Right ventricle myocardium superior (tissue), 1 donor: ENCODE measurements around the gene CACNB2. TPM values are rescaled to one million over a fixed set of nuclear protein-coding genes. Genes with fewer than 3 reads are reported as not detected.

ENCODE experiments used
- ATAC-seq: fragments of 200-7000 bp; cut with Tn5 transposase; one replicate; pipeline ENCODE4 v1.9.1; 2020; ENCODE audit warnings: mild to moderate bottlenecking; ENCODE audit not compliant: poor library complexity
- DNase-seq: peaks from one replicate; pipeline ENCODE4 v3.0.0-alpha.2; 2020
- intact Hi-C: fragments of 100-400 bp; cut with DNase I; formaldehyde crosslinking; loops from one replicate; pipeline ENCODE4 v1.11.2; 2022
- total RNA-seq: library from RNA; stranded (reverse); fragmentation: NEBNext Ultra II Directional; extraction: Animal tissue kit (Norgen Biotek cat#: 25700); gene quantifications from one replicate; pipeline ENCODE4 v1.2.1, GENCODE V29; 2021
- donor health status: DM: no; HTN: yes; CAD: no; lungs with severe emphysema.

Gene CACNB2
- total RNA-seq, 1 donor from 2014 or later = 45.7 TPM

DNA sequence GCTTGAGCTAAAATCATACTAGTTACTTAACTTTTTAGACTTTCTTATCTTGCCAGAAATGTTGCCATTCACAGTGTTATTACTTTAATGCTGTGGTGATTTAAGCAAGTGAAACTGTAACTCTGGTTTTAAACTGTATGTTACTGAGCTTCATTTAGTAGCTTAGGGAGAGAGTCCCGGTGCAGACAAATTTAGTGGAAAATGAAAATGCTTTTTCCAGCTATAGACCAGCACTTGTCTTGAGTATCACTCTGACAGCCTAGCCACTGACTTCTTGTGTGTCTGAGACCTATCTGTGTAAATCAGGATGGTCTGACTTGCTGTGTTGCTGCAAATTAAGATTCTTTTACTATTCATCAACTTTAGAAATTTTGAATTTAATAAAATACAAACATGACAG, 200.8 kb downstream of the CACNB2 start:
- no peak for DNase-seq
- intact Hi-C loops = loop anchor here (10.0 kb wide), 2 partner anchors 124 to 314 kb away; partner anchors contain the start of genes ARL5B and NSUN6
- peak; percentile 20 for ATAC-seq

DNA sequence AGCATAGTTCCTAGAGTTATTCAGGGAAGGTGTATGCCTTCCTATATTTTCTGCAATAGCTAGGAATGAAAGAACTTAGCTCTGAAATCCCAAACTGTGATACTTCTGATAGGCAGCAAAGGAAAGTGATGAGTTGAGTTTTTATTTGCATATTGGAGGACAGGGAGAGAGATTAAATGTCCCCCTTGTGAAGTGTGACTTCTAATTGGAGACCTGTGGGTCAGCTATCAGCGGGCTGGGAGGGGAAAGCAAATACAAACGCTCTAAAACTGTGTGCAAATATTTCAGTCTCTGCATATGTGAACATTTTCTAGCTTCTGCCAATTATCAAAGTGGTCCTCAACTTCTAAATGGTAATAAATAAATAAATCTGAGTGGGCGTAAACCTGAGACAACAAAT, 203.3 kb downstream of the CACNB2 start:
- ATAC-seq (peak; percentile 38), DNase-seq (no peak)
- intact Hi-C loops = loop anchor here (10.0 kb wide), 2 partner anchors 121 to 311 kb away; partner anchors contain the start of genes ARL5B and NSUN6

DNA sequence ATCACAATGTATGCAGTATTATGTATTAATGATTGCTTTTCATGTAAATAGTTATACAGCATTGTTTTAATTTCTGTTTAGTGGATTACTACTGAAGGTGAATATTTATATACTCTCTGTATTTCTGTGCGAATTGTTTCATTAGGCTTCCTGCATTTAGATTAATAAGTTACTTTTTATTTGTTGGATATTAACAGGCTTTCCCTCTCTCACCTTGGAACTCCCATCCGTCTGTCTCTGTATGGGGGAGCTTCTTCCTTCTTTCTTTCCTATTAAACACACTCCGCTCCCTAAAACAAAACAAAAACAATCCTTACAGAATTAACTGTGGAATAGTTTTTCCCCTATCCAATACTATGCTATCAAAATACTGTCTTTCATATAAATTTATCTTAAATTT, 205.1 kb downstream of the CACNB2 start:
- intact Hi-C loops = loop anchor here (10.0 kb wide), 2 partner anchors 119 to 309 kb away; partner anchors contain the start of genes ARL5B and NSUN6
- DNase-seq (no peak), ATAC-seq (no peak)

DNA sequence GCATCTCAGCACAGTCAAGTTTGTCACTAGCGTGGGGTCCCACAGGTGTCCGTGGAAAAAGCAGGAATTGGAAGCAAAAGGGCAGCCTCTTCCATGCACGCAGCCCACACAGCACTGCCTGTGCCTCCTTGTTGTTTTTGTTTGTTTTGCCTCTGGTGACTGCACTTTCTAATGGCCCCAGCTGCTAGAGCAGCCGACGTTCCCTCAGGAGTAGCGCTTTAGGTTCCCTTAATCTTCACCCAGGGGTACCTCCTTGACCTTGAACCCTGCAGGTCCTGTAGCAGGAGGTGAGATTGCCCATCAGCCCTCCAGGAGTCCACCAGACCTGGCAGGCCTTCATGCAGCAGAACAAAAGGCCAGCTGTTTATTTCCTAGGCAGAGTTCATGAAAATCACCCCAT, 210.1 kb downstream of the CACNB2 start:
- no peak for DNase-seq
- no peak for ATAC-seq
- intact Hi-C loops = no loop called here

DNA sequence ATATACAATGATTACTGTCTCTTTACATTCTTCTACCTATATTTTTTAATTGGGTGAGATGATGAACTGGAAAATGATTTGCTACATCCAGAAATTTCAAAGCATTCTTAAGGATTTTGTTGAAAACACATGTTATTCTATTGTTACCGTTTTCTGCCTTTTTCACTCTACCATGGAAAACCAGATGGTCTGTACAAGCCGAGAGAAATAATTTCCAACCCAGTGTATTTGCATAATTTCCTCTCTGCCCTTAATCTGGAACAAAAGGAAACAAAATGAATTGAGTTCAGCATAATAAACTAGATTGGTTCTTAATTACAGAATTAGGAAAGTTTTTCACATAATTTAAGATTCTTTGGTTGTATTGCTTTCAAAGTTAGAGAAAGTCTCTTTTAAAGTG, 211.2 kb downstream of the CACNB2 start:
- intact Hi-C loops = no loop called here
- DNase-seq (no peak), ATAC-seq (no peak)

DNA sequence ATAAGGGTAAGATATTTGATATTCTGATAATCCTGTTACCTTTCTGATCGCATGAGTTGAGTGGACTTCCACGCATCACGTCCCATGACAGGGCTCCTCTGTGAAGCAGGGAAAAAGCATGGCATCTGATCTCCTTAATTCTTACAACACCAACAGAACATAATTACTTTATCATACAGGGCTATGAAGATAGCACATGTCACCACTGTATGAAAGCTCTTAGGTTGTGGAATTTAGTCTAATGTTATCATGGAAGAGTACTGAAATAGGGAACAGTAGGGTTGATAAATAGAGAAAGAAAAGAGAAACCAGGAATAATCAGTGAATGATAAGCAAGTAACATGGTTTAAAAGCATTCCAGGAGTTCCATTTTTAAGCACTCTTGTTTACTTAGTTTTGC, 212.0 kb downstream of the CACNB2 start:
- DNase-seq (no peak), ATAC-seq (peak; percentile 66)
- intact Hi-C loops = no loop called here

DNA sequence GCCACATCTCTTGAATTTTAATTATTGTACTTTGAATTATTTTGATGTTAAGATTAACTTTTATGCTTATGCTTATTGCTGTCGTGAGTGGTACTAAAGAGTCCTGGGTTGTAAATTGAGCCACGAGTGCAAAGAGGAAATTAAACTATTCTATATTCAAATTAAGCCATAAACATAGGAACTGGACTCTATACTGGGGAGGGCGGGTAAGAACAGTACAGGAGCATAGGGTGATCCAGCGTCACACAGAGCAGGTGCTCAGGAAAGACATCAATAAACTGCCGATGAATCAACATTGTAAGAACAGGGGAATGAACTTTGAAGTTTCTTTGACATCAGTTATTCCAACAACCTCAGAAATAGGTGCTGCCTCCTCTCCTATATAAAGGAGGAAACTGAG, 219.6 kb downstream of the CACNB2 start:
- intact Hi-C loops = no loop called here
- ATAC-seq (no peak), DNase-seq (no peak)

DNA sequence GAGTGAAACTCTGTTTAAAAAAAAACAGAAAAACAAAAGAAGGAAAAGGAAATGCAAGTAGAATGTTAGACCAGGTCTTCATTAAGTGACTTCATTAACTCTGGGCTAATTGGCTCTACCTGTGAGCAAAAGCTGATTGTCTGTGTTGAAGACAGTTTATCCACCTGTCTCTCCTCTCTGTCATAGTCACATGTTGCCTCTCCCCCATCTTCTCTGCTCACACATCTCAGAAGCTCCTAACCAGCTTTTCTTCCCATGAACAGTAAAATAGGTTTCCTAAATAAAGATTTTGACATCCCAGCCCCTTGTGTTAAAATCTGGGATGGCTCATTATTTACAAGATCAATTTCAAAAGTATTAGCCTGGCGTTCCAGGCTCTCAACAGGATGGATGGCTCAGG, 222.7 kb downstream of the CACNB2 start:
- ATAC-seq (no peak), DNase-seq (no peak)
- intact Hi-C loops = no loop called here

DNA sequence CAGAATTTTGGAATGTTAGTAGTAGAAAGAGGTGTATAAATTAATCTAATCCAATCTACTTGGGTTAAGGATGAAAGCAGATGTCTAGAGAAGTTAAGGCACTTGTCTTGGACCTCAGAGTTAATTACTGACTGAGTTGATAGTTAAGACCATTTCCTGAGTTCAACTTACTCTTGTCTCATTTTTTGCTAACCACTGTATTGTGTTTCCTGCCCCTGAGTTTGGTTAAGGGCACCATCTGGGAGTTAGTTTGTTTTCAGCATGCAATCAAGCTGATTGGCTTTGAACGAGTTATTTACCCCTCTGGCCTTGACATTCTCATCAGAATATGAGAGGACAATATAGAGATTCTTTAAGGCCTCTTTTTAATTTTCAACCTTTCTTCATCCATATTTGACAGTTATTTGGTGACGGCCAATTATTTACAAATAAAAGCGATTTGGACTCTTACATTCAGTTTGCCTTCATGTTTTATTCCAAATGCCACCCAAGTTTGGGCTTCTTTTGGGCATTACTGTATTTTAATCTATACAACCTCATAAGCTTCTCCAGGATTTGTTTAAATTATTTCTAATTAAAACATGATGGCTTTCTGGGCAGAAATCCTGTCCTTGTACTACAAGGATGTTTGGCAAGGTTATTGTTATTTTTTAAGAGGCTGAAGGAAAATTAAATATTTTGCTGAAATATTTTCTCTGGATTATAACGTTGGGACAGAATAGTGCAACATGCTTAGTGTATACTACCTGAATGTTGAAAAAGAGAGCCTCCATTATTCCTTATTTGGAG, 225.0 kb downstream of the CACNB2 start:
- DNase-seq (no peak), ATAC-seq (no peak)
- intact Hi-C loops = no loop called here

DNA sequence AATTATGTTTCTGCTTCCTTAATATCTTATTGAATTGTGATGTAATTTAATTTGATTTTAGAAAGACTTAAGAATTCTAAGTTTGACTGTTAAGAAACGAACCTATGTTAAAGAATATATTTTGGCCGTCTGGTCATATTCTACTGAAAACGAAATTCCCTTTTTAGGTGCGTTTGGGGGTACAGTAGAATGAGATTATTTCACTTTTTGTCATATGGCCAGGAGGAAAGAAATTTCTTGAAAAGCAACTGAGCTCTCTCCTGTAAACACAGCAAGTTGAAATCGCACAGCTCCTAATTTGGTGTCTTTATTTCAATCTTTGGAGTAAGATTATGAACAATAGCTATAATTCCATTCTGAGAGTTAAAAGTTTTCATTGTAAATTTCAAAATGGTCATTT, 227.6 kb downstream of the CACNB2 start:
- DNase-seq (no peak), ATAC-seq (no peak)
- intact Hi-C loops = no loop called here

DNA sequence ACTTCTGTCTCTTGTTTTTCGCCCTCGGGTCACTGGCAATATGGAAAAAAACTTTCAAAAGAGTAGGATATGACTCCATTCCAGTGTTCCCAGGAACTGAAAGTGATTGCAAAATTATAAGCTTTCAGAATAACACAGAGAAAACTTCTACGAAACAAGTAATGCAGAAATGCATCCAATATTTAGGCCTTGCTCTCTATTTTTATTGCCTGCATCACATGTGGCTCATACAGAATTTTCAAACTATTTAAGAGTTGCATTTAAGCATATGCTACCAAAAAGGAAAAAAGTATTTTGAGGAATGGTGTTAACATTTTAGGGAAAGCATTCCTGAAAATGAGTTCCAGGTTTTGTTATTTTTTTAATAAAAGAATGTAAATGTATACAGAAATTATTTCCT, 228.0 kb downstream of the CACNB2 start:
- intact Hi-C loops = no loop called here
- DNase-seq = no peak
- no peak for ATAC-seq

DNA sequence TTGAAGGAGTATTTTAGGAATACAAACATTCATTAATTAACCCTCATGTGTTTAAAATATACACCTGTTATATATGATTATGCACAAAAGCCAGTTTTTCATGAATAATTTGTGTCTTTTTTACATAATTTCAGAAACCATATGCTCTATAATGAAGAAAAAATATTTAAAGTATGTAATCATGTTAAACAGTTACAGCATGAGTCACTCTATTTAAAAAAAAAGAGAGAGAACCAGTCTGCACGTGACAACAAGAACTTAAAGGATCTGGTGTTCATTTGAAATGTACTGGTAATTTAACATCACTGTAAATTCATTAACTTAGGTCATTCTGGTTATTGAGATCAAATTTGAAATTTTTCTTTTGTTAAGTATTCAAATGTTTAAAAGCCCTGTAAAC, 228.5 kb downstream of the CACNB2 start:
- DNase-seq (no peak), ATAC-seq (no peak)
- intact Hi-C loops = no loop called here

DNA sequence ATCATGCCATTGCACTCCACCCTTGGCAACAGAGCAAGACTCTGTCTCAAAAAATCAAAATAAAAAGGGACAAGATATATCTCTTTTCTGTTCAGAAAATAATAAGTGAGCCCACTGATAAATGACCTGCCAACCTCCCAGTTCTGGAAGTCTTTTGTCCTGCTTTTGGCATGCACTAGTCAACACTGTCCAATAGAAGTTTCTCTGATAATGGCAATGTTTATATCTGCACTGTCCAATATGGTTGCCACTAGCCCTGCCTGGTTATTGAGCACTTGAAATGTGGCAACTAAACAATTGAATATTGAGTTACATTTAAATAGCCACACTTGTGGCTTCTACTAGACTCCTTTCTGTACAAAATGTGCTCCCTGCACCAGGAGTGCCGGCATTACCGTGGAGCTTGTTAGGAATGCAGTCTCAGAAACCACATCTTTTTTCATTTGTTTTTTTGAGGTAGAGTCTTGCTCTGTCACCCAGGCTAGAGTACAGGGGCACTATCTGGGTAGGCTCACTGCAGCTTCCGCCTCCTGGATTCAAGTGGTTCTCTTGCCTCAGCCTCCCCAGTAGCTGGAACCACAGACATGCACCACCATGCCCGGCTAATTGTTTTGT, 229.7 kb downstream of the CACNB2 start:
- no peak for DNase-seq
- peak; percentile 16 for ATAC-seq
- intact Hi-C loops = no loop called here

DNA sequence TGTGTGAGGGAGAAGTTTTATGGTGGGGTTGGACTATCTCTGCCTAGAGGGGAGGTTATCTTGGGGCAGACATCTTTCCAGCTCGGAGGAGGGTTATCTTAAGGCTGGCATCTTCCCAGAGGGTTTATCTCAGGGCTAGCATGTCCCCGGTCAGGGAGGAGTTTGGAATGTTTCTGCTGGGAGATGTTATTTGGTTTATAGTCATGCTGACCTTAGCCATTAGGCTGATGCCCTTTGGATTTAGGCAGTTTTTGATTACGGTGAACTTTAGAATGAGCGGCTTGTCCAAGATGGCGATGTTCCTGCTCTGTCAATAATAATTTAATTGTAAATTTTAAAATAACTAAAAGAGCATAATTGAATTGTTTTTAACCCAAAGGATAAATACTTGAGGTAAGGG, 236.4 kb downstream of the CACNB2 start:
- ATAC-seq (peak; percentile 7), DNase-seq (no peak)
- intact Hi-C loops = no loop called here

DNA sequence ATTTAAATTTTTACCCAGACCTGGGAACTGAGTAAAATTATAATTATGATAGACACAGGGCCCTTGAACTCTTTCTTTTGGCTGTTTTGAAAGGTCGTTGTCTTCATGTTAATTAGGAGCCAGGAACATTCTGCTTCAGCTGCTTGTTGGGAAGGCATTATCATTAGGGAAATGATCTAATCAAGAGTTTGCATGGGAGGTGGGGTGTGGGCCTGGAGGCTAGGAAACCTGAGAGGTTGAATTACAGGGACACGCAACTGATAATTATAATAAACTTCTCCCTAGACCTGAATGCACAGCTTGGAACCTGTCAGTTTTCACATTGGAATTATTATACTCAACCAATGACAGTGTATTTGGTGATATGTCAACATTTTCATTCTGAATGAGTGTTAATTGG, 237.7 kb downstream of the CACNB2 start:
- peak; percentile 30 for ATAC-seq
- no peak for DNase-seq
- intact Hi-C loops = no loop called here

DNA sequence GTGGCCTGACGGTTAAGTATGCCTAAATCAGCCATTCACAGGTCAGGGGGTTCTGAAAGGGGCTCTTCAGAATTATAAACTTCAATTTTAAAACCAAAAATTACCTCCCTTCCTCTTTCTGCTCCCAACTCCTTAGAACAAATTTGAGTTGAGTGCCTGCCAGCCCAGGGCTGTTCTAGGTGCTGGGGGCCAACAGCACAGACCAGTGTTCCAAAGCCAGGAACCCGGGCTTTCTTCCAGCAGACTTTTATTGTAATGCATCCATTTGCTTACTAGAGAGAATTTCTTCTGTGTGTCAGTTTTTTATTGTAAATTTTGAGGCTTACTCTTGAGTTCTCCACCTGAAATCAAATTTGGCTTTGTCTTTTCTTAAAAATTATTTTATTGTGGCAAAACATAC, 238.5 kb downstream of the CACNB2 start:
- ATAC-seq = peak; percentile 72
- intact Hi-C loops = no loop called here
- no peak for DNase-seq

DNA sequence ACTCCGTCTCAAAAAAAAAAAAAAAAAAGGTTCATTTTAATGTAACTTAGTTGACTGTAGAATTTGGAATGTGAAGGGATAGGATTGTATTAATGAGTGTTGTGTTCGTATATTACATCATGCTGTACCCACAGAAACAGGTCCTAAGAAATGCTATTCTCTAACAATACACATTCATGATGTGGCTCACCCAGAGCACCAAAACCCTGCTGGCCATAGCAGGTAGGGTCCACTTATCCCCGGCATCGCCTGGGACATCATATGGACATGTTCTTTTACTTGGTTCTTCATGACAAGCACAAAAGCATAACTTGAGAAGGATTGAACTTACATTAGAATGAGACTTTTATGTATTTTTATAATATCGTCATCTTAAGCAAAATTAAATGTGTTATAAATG, 241.5 kb downstream of the CACNB2 start:
- ATAC-seq = no peak

DNA sequence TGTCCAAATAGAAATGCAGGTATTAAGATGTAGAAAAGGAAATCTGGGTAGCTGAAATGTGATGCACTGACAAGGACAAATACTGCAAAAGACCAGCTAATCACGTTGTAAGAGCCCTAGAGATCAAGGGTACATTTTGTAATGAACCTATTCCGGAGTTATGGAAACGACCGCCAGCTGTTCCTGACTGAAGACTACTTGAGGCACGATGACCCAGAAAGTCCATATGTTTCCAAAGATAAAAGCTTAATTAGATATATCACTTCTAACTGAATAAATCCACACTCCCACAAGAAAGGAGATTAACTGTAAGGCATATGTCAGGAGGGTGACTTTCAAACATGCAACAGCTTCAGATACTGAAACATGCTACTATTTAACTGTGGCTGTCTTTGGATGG, 257.7 kb downstream of the CACNB2 start:
- intact Hi-C loops = no loop called here
- DNase-seq (no peak), ATAC-seq (no peak)

More for the DNA sequence above, 241.5 kb downstream of the CACNB2 start:
- intact Hi-C loops = no loop called here
- DNase-seq = no peak

DNA sequence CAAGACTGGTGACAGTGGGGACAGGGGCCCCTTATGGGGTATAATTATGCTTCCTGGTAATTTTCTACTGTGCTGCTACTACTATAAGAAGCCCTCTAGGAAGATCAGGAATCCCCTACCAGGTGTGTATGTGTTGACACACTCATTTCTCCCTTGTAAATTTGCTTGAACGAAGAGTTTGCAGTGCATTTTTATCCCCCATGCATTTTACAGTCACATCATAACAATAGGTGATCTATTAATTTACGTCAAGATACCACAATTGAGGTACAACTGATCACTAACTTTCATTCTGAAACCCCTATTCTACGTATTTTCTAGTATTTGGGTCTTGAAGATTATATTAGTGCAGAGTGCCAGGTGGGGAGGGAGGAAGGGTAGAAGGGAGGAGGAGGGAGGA, 258.9 kb downstream of the CACNB2 start:
- ATAC-seq = no peak
- intact Hi-C loops = no loop called here
- no peak for DNase-seq

DNA sequence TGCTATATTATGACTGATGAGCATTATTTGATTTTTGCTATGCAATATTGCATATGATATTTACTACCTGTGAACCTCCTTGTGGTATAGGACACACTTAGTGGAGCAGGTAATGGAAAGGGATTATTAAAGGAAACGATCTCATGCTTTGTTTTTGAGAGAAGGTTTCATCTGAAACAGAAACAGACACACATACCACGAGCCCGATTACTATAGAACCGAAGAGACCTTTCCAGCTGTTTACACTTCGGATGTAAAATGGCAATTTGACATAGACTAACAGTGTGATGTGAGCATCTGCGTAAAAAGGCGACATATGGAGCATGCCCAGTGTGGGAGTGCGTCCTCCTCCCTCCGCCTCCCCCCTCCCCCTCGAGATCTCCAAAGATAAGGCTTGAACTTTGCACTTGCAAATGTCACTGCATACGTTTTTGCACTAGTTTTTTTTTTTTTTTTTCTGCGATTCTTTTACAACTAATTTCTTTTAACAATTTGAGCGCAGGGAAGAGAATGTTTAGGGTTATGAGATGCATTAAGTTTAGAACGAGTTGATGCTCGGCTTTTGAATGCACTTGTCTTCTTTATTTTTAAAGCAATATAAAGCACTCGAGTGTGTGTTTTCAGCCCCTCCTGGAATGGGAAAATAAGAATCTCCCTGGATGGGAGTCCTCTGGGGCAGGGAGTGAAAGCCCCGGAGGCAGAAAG, 260.1 kb downstream of the CACNB2 start:
- intact Hi-C loops = no loop called here
- ATAC-seq = peak; percentile 36

More for the DNA sequence above, 260.1 kb downstream of the CACNB2 start:
- DNase-seq = no peak
